ENCODE results near the gene MIPEP.

The MIPEP gene

DNA sequence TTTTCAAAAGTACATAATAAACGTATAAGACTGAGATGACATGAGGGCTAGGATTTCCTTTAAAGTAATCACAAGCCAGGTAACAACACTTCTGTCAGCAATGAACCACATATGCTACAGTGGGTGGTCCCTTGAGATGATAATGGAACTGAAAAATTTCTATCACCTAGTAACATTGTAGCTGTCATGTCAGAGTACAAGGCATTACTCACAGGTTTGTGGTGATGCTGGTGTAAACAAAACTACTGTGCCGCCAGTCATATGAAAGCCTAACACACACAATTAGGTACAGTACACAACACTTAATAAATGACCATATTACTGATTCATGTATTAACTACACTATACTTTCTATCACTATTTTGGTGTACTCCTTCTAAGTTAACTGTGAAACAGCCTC lies 36.8 kb downstream of the MIPEP start:
- no peak overlapping the region for H3K4me3 ChIP-seq (ENCODE audit: low read depth, low read length)
- H3K79me2 ChIP-seq, result no peaks in the 10 kb centered on the region
- no peaks in the 10 kb centered on the region for H3K4me1 ChIP-seq
- no peak overlapping the region for H3K4me2 ChIP-seq (ENCODE audit: low read length)
- TF ChIP-seq, protein P1, sequence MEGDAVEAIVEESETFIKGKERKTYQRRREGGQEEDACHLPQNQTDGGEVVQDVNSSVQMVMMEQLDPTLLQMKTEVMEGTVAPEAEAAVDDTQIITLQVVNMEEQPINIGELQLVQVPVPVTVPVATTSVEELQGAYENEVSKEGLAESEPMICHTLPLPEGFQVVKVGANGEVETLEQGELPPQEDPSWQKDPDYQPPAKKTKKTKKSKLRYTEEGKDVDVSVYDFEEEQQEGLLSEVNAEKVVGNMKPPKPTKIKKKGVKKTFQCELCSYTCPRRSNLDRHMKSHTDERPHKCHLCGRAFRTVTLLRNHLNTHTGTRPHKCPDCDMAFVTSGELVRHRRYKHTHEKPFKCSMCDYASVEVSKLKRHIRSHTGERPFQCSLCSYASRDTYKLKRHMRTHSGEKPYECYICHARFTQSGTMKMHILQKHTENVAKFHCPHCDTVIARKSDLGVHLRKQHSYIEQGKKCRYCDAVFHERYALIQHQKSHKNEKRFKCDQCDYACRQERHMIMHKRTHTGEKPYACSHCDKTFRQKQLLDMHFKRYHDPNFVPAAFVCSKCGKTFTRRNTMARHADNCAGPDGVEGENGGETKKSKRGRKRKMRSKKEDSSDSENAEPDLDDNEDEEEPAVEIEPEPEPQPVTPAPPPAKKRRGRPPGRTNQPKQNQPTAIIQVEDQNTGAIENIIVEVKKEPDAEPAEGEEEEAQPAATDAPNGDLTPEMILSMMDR (IDR thresholded peaks at IDR 0.05), result no peak
- H3K36me3 ChIP-seq (ENCODE audit: control insufficient read depth, insufficient read depth, low read length), result no peaks in the 10 kb centered on the region
- no peaks in the 10 kb centered on the region for H3K9me3 ChIP-seq (ENCODE audit: control insufficient read depth, low read length)
- H3K27ac ChIP-seq, result no peak overlapping the region
- H2AFZ ChIP-seq, result no peak overlapping the region
- H3K9ac ChIP-seq, result no peak overlapping the region
- no peaks in the 10 kb centered on the region for H3K27me3 ChIP-seq (ENCODE audit: control insufficient read depth, insufficient read depth, low read length)

- Histone ChIP-seq H3K27me3 (ENCODE audit: control insufficient read depth, insufficient read depth, low read length) (no peaks in the 10 kb centered on the region), H3K27ac (no peak overlapping the region), H3K36me3 (ENCODE audit: control insufficient read depth, insufficient read depth, low read length) (no peaks in the 10 kb centered on the region), H3K9me3 (ENCODE audit: control insufficient read depth, low read length) (no peaks in the 10 kb centered on the region), H3K79me2 (no peaks in the 10 kb centered on the region), H2AFZ (no peak overlapping the region), H3K9ac (no peak overlapping the region), H3K4me1 (no peaks in the 10 kb centered on the region), H3K4me2 (ENCODE audit: low read length) (no peak overlapping the region), H3K4me3 (ENCODE audit: low read depth, low read length) (no peak overlapping the region)
- TF ChIP-seq, protein P1 (IDR thresholded peaks at IDR 0.05), result no peak
Observed at GRCh38 chr13:23851106-23851505, 38.1 kb downstream of the MIPEP start.

DNA sequence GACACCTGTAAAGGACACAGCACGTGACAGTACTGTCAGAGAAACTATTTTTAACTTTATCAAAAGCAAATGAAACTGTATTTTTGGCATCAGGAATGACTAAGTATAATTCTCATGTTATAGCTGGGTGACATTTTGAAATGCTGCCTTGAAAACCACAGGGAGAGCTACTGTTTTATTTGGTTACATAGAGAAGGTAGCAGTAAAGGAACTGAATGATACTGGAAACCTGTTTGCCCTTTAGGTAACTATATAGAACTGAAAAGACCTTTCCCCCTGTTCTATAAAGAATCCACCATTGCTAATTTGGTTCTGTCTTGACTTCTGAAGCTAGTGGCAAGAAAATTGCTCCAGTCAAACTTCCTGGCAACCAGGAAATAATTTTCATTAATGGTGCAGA lies 39.1 kb downstream of the MIPEP start:
- no peaks in the 10 kb centered on the region for H3K9me3 ChIP-seq (ENCODE audit: control insufficient read depth, low read length)
- H3K27me3 ChIP-seq (ENCODE audit: control insufficient read depth, insufficient read depth, low read length), result no peaks in the 10 kb centered on the region
- H2AFZ ChIP-seq, result no peak overlapping the region
- no peaks in the 10 kb centered on the region for H3K4me1 ChIP-seq
- no peaks in the 10 kb centered on the region for H3K79me2 ChIP-seq
- H3K9ac ChIP-seq, result no peak overlapping the region
- no peak overlapping the region for H3K4me3 ChIP-seq (ENCODE audit: low read depth, low read length)
- H3K27ac ChIP-seq, result no peak overlapping the region
- no peak overlapping the region for H3K4me2 ChIP-seq (ENCODE audit: low read length)
- TF ChIP-seq, protein P1 (IDR thresholded peaks at IDR 0.05), result no peak
- no peaks in the 10 kb centered on the region for H3K36me3 ChIP-seq (ENCODE audit: control insufficient read depth, insufficient read depth, low read length)

DNA sequence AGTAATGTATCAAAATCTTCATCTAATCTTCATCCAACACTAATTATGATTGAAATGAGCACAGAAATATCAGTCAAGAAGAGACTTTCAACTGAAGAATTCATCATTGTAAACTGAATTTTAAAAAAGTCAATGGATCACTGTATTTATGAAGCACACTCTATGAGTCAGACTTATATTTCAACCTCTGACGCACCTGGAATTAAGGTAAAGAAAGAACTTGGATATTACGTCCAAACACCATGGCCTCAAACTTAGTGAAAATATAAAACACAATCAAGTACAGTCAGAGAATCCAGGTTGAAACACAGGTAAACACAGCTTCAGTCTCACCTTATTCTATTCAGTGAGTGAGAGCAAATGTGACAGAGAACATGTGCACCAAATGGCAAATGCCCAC lies 39.5 kb downstream of the MIPEP start:
- no peaks in the 10 kb centered on the region for H3K36me3 ChIP-seq (ENCODE audit: control insufficient read depth, insufficient read depth, low read length)
- no peaks in the 10 kb centered on the region for H3K79me2 ChIP-seq
- no peaks in the 10 kb centered on the region for H3K27me3 ChIP-seq (ENCODE audit: control insufficient read depth, insufficient read depth, low read length)
- no peak overlapping the region for H3K9ac ChIP-seq
- H3K4me1 ChIP-seq, result no peaks in the 10 kb centered on the region
- H2AFZ ChIP-seq, result no peak overlapping the region
- no peak overlapping the region for H3K4me2 ChIP-seq (ENCODE audit: low read length)
- no peaks in the 10 kb centered on the region for H3K9me3 ChIP-seq (ENCODE audit: control insufficient read depth, low read length)
- no peak overlapping the region for H3K27ac ChIP-seq
- TF ChIP-seq, protein P1 (IDR thresholded peaks at IDR 0.05), result no peak
- no peak overlapping the region for H3K4me3 ChIP-seq (ENCODE audit: low read depth, low read length)

DNA sequence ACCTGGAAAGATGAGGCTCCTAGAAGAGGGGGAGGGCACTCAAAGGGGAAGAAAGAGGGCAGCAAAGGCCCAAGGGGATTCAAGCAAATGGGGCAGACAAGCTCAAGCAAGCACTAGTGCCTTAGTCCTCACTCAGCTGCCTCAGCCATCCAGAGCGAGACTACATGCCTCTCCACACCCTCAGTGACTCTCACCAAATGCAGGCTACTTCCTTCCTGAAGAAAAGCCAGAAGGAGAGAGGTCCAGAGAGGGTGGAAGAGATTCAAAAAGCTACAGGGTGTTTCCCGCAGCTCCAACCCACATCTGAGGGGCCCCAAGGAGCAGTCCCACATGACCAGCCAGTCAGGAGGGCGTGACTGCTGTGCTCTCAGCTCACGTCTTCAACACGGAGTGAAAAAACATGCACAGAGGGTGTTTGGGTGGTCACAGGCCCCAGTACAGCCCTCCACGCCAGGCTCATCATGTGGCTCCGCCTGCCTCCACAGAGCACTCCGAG lies 40.5 kb downstream of the MIPEP start:
- Histone ChIP-seq H3K27ac (no peak overlapping the region), H3K4me3 (ENCODE audit: low read depth, low read length) (no peak overlapping the region), H2AFZ (no peak overlapping the region), H3K79me2 (no peaks in the 10 kb centered on the region), H3K4me2 (ENCODE audit: low read length) (no peak overlapping the region), H3K36me3 (ENCODE audit: control insufficient read depth, insufficient read depth, low read length) (no peaks in the 10 kb centered on the region), H3K4me1 (no peaks in the 10 kb centered on the region), H3K27me3 (ENCODE audit: control insufficient read depth, insufficient read depth, low read length) (no peaks in the 10 kb centered on the region), H3K9me3 (ENCODE audit: control insufficient read depth, low read length) (no peaks in the 10 kb centered on the region), H3K9ac (no peak overlapping the region)
- TF ChIP-seq, protein P1 (IDR thresholded peaks at IDR 0.05), result no peak

Measured in parathyroid adenoma (tissue), 2 donors.